Stimulated activated CD8-positive, alpha-beta memory T cell treated with anti-CD3 and anti-CD28 coated beads, Interleukin-4, amount 100 ng/mL, for 1 hour (primary cell): Measurements from ENCODE around the gene SLC16A5.
A peak's percentile ranks its signal among the peaks of the same experiment; 100 is the strongest.
"Not testable (repeated sequence)": the region's sequence is repeated elsewhere in the genome, so short reads cannot be mapped to it uniquely, and the experiment has no call there.

Experiments used
- DNase-seq, 2 donors: peaks; one replicate each; pipeline ENCODE4 v3.0.0-alpha.2; 2020; ENCODE audit warnings: low read depth in 2 of 2, low spot score in 1 of 2

The SLC16A5 gene, protein sequence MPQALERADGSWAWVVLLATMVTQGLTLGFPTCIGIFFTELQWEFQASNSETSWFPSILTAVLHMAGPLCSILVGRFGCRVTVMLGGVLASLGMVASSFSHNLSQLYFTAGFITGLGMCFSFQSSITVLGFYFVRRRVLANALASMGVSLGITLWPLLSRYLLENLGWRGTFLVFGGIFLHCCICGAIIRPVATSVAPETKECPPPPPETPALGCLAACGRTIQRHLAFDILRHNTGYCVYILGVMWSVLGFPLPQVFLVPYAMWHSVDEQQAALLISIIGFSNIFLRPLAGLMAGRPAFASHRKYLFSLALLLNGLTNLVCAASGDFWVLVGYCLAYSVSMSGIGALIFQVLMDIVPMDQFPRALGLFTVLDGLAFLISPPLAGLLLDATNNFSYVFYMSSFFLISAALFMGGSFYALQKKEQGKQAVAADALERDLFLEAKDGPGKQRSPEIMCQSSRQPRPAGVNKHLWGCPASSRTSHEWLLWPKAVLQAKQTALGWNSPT

GRCh38 chr17:75087558-75088453 is at the start of gene SLC16A5:
Gene SLC16A5, plus strand, starts transcription at chr17:75087954. Its CDS starts 5,683 bp downstream, at chr17:75093637.
- no peak for DNase-seq

DNA sequence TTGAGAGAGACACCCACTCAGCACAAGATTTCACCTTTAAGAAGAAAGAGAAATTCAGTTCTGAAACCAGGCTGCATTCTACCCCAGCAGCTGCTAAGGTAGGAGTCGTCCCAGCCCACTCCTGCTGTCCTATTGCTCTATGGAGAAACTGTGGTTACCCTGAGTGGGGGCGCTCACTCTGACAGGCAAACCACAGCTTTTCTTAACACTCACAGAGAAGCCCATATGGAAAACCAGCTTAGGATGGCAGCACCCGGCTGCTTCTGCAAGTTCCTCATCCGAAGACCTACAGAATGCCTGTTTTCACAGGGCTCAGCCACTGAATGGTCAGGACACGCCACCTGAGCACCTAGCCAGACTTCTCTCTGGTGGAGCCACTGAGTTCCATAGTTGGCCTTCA is 48.5 kb upstream of the SLC16A5 start:
- DNase-seq = no peak

- DNase-seq = no peak
Observed at GRCh38 chr17:75041656-75042280, 46.0 kb upstream of the SLC16A5 start.

DNA sequence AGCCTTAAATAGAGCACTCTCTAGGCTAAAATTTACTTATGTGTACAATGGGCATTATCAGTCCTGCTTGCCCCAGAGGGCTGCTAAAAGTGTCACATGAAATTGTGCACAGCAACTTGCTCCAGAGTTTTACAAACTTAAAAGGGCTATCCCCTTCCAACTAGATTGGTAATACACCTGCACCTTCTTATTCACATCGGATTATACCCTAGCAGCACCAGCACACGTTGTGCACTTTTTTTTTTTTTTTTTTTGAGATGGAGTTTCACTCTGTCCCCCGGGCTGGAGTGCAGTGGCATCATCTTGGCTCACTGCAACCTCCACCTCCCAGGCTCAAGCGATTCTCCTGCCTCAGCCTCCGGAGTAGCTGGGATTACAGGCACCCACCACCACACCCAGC is 44.0 kb upstream of the SLC16A5 start:
- not testable (repeated sequence) for DNase-seq

DNA sequence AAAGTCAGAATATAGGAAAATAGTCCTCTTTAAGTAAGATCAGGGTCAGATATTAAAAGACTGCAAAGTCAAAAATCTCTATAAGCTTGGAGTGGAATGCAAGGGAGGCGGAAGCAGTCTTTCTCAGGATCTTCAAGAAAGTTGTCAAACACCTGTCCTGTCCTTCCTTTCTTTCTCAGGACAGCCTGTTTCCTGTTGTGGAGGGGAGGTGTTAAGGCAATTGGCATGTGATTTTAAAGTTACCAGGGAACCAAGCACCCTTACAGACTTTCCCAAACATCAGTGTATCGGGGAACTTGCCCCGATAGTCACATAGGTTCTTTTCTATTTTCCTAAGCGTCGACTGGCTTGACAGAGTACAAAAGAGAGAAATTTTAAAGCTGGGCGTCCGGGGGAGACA is 43.0 kb upstream of the SLC16A5 start:
- no peak for DNase-seq

DNA sequence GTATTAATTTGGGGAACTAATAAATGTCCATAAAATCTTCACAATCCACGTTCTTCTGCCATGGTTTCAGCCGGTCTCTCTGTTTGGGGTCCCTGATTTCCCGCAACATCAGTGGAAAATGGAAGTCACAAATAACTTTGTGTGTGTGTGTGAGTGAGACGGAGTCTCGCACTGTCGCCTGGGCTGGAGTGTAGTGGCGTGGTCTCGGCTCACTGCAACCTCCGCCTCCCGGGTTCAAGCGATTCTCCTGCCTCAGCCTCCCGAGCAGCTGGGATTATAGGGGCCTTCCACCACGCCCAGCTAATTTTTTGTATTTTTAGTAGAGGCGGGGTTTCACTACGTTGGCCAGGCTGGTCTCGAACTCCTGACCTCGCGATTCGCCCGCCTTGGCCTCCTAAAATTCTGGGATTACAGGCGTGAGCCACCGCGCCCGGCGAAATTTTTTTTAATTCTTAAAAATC is 41.8 kb upstream of the SLC16A5 start:
- DNase-seq = not testable (repeated sequence)

GRCh38 chr17:75046407-75047289 is 41.1 kb upstream of the SLC16A5 start, which contains the start of the genes ATP5PD and KCTD2:
Gene ATP5PD, minus strand, starts transcription at chr17:75046969. Its CDS starts 4,319 bp downstream, at chr17:75042650.
Gene KCTD2, plus strand, starts transcription at chr17:75047225. Its CDS starts 26 bp downstream, at chr17:75047251.
- peak; percentile 83 to 86 for DNase-seq

- no peak for DNase-seq
Observed at GRCh38 chr17:75047398-75048098, 40.2 kb upstream of the SLC16A5 start.

- no peak for DNase-seq
Observed at GRCh38 chr17:75048249-75048878, 39.4 kb upstream of the SLC16A5 start.

DNA sequence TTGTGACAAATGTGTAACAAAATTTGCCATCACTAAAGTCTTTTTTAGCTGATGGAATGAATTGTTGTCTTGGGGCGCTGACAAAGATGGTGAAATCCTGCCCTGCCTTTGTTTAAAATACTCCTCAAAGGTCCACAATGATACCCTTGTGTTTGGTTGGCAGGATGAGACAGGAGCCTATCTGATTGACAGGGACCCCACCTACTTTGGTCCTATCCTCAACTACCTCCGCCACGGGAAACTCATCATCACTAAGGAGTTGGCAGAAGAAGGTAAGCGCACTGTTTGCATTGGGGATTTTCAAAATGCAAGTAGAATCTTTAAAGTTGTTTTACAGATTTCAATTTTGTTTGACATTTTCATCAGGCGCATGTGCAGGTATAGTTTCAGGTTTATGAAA is 38.7 kb upstream of the SLC16A5 start:
- no peak for DNase-seq

DNA sequence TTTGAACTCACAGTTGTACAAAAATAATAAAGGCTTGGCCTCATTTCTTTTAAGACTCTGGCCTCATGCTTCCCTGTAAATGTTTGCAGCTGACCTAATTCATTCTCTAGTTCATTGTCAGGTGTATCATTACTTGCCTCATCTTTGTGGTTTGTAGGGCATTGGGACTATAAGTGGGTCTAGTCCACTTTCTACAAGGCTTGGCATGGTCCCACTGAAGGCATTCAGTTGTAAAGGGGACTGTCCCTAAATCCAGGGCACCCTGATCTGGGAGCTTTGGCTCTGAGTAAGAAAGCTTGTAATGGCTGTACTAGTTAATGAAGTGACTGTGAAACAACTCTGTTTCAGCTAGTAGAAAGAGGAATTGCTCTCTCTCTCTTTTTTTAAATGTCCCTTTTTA is 38.0 kb upstream of the SLC16A5 start:
- no peak for DNase-seq

GRCh38 chr17:75051941-75052340 is 35.8 kb upstream of the SLC16A5 start:
- no peak for DNase-seq

GRCh38 chr17:75059369-75060345 is 28.1 kb upstream of the SLC16A5 start:
- DNase-seq = no peak

GRCh38 chr17:75060434-75061054 is 27.2 kb upstream of the SLC16A5 start:
- no peak for DNase-seq

DNA sequence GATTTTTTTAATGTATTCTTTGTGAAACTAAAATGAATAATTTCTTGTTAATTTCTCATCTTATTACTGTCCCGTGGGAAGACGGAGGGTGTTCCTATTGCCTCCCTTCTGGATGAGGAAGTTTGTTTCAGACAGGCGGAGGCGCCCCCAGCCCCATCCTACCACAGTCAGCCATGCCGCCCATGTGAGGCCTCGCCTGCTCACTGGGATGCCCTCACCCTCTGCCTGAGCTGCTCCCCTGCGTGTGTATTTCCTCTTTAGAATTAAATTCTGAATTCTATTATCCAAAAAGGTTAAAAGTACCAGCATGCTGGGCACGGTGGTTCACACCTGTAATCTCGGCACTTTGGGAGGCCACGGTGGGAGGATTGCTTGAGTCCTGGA is 26.7 kb upstream of the SLC16A5 start:
- DNase-seq = no peak

GRCh38 chr17:75061618-75062017 is 26.1 kb upstream of the SLC16A5 start:
- DNase-seq = no peak

DNA sequence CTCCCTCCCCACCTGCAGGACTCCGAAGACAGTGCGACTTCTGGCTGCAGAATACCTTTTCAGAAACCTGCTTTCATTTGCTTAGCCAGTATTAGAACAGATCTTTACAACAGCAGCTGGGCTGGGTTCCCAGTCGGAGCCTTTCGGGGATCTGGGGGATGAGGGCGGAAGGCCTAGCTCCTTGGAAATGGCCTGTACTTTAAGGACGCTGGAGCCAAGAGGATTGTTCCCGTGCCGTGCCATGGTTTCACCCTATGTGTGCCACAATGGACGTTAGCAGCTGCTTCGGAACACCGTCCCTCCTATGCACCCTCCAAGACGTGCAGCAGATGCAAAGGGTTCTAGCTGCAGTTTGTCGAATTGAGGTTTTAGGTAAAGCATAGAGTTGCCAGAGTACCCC is 24.6 kb upstream of the SLC16A5 start:
- no peak for DNase-seq
